Sigmoid colon (tissue), 4 donors: ENCODE measurements around the gene ZNF593OS.

ENCODE experiments used
- EP300 ChIP-seq, 4 donors: sonication (generic); formaldehyde crosslinking; IDR thresholded peaks; one replicate each; pipeline ENCODE4 v1.6.1; 2017; ENCODE audit warnings: antibody characterized with exemption in 4 of 4
- POLR2A ChIP-seq, 2 donors: fragments of 450-650 bp; IDR thresholded peaks; one replicate each; pipeline ENCODE4 v1.6.1; 2016; ENCODE audit warnings: antibody characterized with exemption in 2 of 2, mild to moderate bottlenecking in 2 of 2, moderate library complexity in 2 of 2
- TF ChIP-seq, protein P1 (sequence below), 4 experiments: fragments of 450-650 bp in 3 of 4; fragments of 200-600 bp in 1 of 4; IDR thresholded peaks; one replicate each; pipeline ENCODE4 v1.5.1; 2016 to 2019; ENCODE audit warnings: antibody characterized with exemption in 4 of 4, mild to moderate bottlenecking in 3 of 4, moderate library complexity in 2 of 4

DNA sequence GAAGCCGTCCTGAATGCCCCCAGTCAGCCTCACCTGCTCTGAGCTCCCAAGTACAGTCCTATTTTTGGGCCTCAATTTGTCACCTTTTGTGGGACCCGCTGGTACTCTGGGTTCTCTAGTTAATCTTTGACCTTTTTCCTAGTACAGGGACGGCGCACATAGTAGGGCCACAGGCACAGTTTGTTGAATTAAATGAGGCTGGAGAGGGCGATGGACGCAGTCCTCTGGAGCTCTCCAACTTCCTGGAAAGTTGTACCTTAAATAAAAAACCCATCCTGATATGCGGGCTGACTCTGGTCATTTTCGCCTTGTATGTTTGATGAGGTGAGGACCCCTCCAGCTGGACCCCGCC lies 8.0 kb downstream of the ZNF593OS start:
- TF ChIP-seq, protein P1, sequence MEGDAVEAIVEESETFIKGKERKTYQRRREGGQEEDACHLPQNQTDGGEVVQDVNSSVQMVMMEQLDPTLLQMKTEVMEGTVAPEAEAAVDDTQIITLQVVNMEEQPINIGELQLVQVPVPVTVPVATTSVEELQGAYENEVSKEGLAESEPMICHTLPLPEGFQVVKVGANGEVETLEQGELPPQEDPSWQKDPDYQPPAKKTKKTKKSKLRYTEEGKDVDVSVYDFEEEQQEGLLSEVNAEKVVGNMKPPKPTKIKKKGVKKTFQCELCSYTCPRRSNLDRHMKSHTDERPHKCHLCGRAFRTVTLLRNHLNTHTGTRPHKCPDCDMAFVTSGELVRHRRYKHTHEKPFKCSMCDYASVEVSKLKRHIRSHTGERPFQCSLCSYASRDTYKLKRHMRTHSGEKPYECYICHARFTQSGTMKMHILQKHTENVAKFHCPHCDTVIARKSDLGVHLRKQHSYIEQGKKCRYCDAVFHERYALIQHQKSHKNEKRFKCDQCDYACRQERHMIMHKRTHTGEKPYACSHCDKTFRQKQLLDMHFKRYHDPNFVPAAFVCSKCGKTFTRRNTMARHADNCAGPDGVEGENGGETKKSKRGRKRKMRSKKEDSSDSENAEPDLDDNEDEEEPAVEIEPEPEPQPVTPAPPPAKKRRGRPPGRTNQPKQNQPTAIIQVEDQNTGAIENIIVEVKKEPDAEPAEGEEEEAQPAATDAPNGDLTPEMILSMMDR (IDR thresholded peaks at IDR 0.05) = no peak
- no peak for TF ChIP-seq POLR2A (IDR thresholded peaks at IDR 0.05)
- TF ChIP-seq EP300 (IDR thresholded peaks at IDR 0.05) = no peak
